Stimulated activated CD8-positive, alpha-beta memory T cell treated with anti-CD3 and anti-CD28 coated beads, Interleukin-2, amount 100 ng/mL, for 1 hour (primary cell): Measurements from ENCODE around the gene CDH5.

Source experiments
- DNase-seq, 2 donors: peaks; one replicate each; pipeline ENCODE4 v3.0.0-alpha.2; 2020; ENCODE audit warnings: low read depth in 2 of 2

The CDH5 gene

DNA sequence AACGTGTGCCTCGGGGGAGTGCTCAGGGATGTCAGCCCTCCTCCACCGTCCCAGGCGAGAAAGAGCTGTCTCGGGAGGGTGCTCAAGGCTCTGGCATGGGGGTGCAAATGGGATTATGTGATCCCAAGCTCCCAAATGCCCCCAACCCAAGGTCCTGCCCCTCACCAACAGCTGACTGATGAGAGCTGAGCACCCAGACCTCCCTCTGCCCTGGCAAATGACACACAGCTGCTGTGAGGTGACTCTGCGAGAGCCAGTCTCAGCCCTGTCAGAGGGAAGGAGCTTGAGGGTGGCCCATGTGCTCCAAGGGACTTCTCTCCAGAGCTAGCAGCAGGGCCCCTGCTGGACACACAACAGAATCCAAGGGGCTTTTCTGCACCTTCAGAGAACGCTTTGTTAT, 7.7 kb downstream of the CDH5 start:
- DNase-seq: no peak

DNA sequence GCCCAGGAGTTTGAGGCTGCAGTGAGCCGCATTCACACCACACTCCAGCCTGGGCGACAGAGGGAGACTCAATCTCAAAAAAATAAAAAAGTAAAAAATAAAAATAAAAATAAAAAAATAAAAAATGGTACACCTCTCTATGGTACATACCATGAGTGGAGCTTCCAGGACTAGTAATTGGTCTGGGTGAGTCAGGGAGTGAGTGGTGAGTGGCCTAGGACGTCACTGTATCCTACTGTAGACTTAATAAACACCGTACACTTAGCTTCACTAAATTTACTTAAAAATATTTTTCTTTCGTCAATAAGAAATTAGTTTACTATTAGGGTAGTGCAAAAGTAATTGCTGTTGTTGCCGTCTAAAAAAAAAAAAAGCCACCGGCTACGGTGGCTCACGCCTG, 9.0 kb downstream of the CDH5 start:
- DNase-seq: no peak

DNA sequence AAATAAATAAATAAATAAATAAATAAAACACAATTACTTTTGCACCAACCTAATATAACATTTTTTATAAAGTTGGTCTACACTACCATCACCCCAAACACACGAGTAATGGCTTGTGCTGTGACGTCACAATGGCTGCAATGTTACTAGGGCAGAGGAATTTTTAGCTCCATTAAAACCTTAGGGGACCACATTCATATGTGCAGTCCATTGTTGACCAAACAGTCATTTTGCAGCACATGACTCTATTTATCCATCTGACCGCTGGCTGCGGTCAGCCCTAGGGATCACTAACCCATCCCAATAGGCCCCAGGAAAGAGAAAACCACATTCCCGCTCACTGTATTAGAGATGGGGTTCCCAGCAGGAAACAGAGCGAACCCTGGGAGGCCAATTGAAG, 9.6 kb downstream of the CDH5 start:
- no peak for DNase-seq

DNA sequence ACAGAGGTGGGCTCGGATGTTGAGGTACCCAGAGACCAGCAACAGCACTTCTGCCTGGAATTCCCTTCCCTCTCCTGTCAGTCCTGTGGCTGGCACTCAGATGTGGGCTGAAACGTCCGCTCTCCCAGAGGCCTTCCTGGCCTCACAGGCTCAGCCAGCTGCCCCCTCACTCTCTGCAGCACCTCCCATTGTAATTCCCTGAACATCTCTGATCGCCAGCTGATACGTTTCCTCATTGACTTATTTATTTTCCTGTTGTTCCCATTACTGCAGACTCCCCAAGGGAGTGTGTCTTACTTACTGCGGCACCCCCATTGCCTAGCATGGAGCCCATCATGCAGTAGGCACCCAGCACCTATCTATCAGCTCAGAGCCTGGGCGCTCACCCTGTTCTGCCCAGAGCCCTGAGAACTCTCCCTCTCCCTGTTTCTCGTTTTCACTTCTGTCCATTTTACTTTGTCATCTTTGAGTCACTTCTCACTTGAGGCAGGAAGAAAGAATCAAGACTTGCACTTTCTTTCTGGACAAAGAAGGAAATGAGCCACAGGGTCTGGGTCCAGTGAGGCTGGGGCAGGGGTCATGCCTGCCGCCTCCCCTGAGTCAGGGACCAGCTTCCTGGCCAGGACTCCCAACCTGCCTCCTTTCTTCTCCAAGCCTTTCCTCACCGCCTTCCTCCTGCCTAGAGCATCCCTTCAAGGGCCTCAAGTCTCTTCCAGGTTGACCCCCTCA, 10.2 kb downstream of the CDH5 start:
- no peak for DNase-seq

DNA sequence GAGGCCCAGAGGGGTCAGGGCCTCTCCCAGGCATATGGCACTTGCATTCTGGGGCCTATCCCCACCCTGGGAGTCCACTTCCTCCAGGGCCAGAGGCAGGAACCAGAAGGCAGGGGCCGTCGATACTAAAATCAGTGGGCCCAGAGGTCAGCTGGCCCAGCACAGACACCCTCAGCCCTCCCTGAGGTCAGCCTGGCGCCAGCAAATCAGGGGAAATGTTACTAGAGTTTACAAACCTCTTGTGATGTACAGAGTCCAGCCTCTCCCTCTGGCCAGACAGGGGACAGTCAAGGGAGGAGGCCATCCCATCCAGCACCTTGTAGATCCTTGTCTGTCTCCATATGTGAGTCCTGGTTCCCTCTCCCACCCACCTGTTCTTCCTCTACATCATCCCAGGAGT, 10.8 kb downstream of the CDH5 start:
- DNase-seq: no peak

DNA sequence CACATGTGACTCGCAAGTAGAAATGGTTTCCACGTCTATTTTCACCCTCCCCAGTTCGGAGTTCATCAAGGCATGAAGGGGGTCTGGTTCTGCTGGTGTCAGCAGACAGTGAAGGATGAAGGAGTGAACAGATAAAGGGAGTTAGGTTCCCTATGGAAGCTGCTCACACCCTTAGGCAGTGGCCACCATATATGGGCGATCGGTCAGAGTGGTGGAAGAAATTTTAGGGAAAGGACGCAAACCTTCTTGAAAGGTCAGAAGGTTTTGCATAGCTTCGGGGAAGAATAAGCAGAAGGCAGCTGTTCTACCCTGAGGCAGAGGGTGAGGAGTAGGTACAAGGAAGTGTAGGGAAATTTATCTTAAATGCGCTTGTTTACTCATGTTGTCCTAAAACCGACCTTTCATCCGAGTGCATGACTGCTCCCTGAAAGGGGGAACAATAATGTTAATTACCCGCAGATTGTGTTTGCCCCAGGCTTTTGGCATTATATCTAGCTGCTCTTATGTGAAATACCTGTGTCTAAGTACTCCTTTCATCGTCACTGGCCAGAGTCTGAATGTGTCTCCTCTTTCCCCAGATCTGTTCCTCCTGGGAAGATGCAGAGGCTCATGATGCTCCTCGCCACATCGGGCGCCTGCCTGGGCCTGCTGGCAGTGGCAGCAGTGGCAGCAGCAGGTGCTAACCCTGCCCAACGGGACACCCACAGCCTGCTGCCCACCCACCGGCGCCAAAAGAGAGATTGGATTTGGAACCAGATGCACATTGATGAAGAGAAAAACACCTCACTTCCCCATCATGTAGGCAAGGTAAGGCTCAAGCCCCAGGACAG, 12.5 kb downstream of the CDH5 start:
- DNase-seq: no peak

DNA sequence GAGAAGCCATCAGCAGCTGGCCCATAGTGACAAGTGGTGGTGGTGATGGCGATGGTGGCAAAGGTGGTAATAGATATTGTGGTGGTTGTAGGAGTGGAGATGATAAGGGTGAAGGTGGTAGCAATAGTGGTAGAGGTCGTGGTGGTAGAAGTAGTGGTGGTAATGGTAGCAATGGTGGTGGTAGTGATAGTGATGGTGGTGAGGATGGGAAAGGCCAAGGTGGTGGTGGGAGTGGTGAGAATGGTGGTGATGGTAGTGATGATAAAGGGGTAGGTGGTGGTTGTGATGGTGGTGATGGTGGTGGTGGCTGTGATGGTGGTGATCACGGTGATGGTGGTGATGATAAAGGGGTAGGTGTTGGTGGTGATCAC, 13.1 kb downstream of the CDH5 start:
- no peak for DNase-seq

DNA sequence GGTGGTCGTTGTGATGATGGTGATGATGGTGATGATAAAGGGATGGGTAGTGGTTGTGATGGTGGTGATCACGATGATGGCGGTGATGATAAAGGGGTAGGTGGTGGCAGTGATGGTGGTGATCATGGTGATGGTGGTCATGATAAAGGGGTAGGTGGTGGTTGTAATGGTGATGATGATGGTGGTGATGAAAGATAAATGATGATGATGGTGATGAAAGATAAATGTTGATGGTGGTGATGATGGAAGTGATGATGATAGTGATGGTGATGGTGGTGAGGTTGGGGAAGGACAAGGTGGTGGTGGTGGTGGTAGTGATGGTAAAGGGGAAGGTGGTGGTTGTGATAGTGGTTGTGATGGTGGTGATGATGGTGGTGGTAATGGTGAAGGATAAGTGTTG, 13.9 kb downstream of the CDH5 start:
- DNase-seq: no peak

DNA sequence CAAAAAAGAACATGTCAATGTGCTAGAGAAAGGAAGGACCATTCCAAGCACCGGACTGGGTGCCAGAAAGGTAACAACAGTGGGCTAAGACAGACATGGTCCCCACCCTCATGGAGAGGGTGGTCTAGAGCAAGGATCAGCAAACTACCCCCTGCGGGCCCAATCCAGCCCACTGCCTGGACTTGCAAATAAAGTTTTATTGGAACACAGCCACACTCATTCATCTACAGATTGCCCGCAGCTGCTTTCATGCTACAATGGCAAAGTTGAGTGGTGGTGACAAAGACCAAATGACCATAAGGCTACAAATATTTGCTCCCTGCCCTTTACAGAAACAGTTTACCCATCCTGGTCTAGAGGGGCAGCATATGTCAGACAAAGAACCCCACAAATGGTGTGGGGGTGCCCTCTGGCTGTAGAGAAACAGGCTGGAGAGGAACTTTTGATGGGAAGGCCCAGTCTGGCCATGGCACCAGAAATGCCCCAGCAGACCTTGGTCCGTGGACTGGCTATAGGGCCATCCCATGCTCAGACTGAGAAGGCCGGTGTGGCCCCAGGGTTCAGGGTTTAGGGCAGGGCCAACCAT, 15.2 kb downstream of the CDH5 start:
- no peak for DNase-seq

DNA sequence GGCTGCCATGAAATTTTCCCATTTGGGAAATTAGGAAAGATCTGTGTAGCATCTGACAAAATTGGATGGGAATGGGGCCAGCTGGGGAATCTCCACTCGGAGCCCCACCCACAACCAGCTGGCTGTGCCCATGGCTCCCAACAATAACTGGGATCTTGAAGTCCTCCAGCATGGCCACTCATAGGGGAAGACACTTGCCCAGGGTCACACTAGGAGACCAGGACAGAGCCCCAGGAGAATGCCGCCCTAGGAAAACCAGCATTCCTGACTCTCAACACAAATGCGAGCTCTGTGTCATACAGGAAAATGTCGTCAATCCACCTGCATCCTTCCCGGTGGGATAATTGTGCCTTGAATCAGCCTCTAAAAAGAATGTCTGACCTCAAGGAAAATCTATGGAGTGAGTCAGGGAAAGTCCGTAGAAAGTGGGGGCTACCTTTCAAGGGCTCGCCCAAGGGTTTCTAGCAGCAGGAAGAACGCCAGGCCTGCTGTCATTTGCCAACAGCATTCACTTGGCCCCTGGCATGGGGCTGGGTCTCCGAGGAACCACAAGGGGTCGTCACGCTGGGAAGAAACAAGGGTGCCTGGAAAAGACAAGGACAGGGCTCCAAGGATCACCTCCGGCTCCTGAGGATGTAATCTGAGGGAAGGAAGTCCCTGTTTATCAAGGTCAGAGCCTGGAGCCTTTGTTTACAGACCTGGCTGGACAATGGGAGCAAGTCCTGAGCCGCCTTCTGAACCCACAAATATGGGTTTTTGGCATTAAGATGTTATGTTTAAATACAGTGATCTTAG, 15.9 kb downstream of the CDH5 start:
- no peak for DNase-seq

DNA sequence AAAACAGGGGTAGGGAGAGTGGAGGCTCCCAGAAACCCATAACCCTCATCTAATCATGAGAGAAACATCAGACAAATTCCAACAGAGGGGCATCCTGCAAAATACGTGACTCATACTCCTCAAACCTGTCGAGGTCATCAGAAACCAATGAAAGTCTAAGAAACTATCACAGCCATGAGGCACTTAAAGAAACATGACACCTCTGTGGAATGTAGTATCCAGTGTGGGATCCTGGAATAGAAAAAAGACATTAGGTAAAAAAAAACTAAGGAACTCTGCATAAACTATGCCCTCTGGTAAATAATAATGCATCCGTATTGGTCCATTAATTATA, 16.4 kb downstream of the CDH5 start:
- no peak for DNase-seq

DNA sequence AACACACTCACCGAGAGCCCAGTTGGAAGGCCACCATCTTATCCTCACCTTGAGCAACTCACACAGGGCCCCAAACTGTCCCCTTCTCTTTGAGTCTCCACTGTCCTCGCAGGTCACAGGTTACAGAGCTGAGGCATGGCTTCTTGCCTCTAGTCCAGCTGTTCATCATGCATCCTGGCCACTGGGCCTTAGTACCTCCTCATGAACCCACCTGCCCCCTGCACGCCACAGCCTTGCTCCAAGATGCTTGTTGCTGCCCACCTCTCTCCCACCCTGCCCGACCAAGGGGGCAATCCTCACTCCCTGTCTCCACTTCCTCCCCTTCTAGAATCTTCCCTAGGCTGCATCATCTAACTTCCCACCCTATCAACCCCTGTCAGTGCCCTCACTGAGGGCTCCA, 17.1 kb downstream of the CDH5 start:
- no peak for DNase-seq

DNA sequence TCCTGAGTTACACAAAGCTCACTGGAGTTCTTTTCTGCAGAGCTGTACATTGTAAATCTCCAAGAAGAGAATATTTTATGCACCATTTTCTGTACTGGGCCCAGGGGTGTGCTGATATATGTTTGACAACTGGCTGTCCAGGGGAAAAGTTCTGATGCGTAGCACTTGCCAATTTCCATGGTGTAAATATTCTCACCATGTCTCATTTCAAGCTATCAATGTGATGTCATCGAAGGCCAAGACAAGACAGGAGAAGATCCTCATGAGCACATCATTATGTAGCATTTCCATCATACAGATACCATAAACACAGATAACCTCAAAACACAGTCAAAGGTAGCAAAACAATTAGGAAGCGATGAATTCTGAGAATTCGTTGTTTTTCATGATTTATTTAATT, 18.9 kb downstream of the CDH5 start:
- no peak for DNase-seq

DNA sequence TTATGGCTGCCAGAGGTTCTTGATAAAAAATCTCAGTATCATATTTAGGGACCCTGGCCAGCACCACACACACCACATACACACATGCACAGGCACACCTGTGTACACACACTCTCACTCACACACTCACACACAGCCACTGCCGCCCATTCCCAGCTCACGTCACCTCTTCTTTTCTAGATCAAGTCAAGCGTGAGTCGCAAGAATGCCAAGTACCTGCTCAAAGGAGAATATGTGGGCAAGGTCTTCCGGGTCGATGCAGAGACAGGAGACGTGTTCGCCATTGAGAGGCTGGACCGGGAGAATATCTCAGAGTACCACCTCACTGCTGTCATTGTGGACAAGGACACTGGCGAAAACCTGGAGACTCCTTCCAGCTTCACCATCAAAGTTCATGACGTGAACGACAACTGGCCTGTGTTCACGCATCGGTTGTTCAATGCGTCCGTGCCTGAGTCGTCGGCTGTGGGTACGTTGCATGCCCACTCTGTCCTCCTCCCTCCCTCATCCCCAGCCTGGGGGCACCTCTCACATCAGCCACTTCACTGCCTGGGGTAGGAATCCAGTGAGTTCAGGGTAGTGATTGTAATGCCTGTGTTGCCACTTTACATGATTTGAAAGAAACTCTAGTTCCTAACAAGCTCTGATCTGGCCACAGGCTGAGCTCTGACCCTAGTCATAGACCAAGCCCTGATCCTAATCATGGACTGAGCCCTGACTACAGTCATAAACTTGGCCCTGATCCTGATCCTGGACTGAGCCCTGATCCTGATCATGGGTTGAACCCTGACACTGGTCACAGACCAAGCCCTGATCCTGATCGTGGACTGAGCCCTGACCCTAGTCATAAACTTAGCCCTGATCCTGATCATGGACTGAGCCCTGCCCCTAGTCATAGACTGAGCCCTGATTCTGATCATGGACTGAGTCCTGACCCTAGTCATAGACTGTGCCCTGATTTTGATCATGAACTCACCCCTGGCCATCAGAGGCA, 20.4 kb downstream of the CDH5 start:
- DNase-seq: no peak

DNA sequence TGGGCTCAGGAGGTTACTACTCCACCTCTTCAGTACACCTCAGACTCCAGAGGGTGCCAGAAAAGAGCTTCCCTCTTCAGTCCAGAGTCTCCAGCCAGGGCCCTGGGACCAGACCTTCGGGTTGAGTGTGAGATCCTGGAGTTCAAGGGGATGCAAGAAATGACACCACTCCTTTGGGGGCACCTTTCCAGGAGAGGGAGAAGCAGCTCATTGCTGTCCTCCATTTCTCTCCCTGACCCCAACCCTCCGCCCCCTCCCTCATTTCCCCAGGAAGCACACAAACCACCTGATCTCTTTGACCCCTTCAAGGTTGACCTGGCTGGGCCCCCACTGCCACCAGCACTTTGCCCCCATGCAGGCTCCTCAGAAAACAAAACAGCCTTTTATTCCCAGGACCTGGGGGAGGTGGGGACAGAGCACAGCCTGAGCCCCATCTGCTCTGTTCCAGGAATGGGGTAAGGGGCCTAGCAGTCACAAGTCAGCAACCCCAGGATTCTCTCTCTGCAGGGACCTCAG, 21.4 kb downstream of the CDH5 start:
- DNase-seq: no peak

DNA sequence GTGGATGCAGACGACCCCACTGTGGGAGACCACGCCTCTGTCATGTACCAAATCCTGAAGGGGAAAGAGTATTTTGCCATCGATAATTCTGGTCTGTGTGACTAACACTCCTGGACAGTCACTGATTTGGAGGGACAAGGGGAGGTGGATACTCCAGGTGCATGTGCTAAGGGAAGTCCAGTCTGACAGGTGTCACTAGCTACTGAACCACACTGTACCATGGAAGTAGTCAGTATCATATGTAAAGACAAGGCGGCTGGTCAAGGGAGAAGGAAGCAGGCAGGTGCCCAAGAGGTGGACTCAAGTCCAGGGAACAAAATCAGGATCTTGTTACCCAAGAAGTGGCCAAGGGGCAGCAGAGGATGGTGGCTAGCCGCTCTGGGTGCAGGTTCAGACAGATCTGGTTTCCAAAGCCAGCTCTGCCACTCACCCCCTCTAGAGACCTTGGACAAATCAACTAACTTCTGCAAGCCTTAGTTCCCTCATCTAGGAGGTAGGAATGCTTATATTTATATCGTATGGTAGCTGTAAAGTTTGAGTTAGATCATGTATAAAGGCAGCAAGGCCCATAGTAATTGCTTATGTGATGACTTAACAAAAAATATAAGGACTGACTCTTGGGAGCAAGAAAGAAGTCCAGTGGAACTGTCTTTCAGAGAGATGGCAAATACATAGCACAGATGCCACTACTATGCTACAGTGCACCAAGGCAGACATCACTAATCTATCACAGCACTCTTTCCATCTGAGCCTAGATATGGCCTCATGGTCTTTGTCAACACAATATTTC, 22.1 kb downstream of the CDH5 start:
- DNase-seq: no peak

DNA sequence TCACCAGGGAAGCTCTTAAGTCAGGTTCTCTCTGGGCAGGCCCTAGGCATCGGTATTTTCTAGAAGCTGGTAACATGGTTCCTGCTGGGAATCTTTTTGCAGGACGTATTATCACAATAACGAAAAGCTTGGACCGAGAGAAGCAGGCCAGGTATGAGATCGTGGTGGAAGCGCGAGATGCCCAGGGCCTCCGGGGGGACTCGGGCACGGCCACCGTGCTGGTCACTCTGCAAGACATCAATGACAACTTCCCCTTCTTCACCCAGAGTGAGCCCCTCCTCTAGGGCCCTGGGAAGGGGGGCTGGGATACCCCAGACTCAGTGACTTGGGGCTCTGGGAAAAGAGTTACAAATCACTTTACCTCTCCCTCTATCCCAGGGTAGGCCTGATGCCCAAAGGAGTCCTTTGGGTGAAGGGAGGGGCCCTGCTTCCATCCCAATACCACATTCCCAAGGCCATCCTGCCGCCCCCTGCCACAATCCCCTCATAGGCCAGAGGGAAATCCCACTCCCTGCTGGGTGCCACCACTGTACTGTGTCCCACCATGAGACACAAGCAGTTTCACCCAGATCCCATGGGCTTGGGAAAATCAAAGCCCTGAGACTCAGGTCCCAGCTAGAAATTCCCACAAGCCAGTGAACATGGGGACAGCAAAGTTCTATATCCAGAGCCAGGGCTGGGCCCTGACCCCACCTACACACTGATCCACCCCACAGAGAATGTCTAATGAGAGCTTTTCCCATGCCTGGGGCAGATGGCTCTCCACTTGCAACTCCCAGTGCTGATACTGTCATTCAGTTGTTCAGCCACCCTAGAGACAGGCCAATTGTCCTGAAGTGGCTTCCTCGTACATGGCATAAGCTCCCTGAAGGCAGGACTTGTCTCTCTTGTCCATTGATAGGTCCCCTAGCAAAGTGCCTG, 23.0 kb downstream of the CDH5 start:
- DNase-seq: no peak

DNA sequence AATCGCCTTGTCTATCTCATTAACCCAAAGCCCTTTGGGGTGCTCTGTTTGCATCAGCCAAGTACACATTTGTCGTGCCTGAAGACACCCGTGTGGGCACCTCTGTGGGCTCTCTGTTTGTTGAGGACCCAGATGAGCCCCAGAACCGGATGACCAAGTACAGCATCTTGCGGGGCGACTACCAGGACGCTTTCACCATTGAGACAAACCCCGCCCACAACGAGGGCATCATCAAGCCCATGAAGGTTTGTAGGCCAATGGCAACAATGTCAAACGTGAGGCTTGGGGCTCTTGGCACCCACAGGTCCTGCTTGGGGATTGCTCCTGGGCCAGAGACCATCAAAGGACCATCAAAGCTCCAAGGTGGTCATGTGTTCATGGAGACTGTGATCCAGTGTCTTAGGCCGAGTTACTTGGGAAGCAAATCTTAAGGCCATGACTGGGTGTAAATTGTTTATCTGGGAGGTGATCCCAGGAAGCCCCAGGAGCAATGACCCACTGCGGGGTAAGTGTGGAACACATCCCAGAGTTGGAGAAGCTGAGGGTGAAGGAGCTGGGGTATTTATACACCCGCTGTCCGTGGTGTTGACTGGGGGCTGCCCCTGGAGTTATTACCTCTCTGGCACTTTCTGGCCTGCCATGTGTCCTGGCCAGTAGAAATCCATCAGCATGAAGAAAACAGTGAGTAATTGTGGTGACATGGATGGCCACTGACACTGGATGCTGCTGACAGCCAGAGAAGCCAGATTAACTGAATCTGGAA, 24.0 kb downstream of the CDH5 start:
- DNase-seq: no peak
